ENCODE results near the gene NKPD1.

Gene NKPD1

DNA sequence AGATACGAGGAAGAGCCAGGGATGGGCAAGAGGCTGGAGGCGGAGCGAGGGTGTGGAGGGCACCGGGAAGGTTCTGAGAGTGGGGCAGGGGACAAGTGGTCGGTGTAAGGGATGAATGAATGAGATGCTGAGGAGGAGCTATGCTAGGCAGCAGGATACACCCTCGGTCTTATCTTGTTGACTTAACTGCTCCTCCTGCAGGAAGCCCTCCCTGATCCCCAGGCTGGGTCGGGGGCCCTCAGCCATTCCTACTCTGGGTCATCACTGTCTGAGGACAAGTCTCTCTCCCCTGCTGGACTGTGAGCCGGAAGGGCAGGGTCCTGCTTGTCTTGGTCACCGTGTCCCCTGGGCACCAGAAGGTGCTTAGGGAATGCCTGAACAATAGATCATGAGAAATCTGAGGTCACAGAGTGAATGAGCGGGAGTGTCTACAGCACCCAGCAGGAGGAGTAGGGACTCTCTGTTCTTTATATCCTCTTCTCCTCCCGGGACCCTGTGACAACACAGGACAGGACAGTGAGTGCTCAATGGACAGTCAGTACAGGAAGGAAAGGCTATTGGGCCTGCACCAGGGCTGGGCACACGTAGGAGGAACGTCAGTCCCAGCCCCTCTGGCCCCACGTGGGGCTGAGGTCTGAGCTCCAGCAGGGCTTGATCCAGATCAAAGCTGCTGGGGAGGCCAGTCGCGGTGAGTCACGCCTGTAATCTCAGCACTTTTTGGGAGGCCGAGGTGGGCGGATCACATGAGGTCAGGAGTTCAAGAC, 6.5 kb downstream of the NKPD1 start:
- no peak for DNase-seq

DNA sequence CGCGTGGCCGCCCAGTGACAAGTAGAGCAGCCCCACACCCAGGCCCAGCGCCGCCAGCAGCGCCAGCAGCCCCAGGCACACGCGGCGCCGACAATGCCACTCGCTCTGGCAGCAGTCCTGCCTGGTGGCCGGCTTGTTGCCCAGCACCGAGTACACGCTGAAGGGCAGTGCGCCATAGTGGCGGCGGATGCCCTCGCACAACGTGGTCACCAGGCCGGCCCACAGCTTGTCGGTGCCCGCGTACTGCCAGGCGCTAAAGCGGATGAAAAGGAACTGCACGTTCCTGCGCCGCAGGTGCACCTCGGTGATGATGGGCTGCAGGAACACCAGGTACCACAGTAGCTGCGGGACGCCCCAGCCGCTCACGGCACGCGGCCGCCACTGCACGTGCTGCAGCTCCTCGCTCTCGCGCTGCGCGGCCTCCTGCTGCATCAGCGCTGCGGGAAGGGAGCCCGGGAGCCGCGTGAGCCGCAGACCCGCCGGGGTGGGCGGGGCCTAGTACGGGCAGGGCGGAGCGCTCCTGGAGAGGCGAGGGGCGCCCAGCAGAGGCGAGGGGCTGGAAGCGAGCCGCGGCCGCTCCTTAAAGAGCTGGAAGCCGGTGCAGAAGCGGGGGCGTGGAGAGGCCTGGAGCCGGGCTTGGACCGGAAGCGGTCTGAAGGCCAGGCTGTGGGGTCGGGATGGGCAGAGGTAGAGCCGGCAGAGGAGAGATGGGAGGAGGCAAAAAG, 7.3 kb downstream of the NKPD1 start:
- DNase-seq = no peak

DNA sequence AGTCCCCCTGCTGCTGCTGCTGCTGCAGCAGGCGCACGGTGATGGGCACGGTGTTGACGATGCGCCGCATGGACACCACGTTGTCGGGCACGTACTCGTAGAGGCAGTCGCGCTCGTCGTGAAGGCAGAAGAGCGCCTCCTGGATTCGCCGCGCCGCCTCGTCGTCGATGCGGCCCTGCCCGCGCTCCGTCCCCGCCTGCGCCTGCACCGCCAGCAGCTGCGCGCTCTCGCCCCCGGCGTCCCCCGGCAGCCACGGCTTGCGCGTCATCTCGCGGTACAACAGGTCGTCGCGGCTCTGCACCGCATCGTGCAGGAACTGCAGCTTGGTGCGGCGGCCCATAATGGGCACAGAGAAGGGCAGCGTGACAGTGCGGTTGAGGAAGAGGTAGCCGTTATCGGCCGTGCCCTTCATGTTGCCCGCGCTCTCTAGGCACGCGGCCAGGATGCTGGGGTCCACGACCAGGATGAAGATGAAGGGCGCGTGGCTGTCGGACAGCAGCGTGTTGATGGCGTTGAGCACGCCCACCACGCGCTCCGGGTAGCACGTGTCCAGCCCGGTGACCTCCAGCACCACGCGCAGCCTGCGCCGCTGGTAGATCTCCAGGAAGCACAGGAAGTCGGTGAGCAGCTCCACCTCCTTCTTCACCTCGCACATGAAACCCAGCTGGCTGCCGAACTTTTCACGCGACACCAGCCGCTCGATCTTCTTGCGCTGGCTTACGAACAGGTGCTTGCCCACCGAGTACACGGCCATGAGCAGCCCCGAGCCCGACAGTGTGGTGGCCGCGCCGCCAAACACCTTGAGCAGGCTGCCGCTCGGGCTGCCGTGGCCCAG, 8.1 kb downstream of the NKPD1 start:
- DNase-seq = no peak

DNA sequence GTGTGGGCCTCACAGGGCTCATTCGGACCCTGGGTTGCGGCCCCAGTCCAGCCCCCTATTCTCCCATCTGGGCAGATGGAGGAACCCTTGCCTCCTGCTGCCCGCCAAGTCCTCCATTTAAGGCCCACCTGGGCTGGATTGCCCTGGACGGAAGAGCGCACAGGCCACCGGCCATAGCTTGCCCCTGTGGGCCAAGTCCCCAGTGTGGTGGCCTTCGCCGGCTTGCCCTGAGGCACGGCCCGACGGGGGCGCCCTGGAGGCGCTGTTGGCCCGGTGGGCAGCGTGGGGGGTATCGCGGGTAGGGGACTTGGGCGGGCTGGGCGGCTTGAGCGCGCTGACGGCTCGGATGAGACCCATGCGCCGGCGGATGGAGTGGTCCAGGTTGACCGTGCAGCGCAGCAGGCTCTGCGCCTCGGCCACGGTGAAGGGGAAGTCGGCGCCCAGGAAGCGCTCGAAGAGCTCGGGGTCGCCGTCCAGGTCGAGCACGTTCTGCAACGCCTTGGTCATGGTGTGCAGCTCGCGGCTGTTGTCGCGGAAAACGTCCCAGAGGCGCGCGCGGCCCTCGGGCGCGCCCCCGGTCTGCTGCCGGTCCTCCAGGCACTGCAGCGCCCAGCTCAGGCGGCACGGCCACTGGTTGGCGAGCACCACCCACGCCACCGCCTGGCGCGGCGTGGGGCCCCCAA, 8.8 kb downstream of the NKPD1 start:
- no peak for DNase-seq

DNA sequence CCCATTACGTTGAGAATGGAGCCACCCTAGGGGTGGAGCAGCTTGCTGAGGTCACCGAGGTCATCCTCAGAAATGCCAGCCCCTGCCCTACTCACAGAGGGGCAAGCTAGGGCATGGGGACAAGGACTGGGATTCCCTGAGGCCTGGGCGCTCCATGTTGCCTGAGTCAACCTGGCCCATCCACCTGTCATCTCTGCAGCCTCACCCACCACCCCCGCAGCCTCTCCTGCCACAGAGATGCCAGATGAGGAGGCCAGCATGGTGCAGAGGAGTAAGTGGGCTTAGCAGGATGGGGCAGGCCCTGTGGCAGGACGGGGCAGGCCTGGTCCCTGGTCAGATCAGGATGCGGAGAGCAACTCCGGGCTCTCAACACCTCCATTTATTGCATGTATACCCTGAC, 9.5 kb downstream of the NKPD1 start:
- DNase-seq = no peak

DNA sequence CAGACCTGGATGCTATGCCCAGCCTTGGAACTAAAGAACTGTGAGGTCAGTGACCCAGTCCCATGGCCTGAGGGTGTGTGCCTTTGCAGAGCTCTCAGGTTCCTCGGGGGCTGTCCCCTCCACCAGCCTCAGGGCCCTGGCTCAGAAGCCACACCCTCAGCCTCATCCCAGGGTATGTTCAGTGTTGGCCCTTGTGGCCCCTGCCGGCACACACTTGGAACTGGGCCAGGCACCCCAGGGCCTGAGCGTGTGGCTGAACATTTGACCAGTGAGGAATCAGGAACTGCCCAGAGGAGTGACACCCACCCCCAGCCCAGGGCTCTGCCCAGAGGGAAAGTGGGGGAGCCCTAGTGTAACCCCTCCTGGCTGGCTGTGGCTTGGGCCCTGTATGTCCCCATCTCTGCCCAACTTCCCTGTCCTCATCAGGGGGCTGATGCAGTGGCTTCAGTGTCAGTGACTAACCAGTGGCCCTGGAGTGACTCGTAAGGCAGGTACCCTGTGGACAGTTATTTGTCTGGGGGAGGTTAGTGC, 10.0 kb downstream of the NKPD1 start:
- DNase-seq = no peak

DNA sequence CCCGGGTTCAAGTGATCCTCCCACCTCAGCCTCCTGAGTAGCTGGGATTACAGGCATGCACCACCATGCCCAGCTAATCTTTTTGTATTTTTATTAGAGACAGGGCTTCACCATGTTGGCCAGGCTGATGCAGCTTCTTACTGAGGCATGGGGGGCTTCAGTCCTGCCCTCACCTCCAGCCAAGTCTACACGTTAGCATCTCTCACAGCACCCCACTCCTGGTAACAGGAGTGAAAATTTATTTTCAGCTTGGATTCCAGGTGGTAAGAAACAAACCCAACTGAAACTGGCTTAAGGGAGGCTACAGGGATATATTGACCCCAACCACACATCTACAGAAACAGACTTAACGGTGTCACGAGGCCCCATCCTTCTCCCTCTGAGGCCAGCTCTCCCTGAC, 10.6 kb downstream of the NKPD1 start:
- DNase-seq = no peak

DNA sequence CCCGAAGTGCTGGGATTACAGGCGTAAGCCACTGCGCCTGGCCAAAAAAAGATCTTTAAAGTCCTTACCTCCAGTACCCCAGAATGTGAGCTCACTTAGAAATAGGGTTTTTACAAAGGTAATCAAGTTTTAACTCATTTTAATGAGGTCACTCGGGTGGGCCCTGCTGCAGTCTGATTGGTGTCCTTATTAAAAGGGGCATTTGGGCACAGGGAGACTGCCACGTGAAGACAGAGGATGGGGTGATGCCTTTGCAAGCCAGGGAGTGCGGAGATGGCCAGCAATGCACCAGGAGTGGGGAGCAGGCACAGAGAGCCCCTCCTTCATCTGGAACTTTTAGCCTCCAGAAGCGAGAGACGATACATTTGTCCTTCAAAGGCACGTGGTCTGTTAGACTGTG, 11.7 kb downstream of the NKPD1 start:
- no peak for DNase-seq

DNA sequence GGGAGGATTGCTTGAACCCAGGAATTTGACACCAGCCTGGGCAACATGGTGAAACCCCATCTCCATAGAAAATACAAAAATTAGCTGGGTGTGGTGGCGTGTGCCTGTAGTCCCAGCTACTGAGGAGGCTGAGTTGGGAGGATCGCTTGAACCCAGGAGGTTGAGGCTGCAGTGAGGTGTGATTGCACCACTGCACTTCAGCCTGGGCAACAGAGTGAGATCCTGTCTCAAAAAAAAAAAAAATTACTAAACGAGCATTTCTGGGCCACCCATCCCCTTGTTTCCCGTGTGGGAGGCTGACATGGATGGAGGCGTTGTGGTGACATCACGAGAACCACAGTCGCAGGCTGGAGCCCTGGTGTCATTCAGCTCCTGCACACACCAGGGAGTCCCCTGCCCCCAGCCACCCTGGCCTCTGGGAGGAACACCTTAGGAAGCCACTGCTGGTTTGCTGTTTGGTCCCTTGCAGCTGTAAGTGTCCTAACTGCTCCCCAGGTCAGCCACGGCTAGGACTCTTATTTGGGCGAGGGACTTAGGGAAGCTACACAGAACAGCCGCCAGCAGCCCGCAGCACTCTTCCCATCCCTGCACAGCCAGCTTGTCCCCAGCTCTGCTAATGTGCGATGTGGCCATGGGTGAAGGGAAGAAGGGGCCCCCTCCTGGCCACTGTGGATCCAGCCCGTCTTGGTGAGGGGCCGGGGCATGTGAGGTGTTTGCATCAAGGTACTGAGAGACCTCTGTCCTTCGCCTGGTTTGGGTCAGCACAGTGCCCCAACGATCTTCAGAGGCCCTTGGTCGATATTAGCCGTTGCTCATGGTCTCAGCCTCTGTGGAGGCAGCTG, 12.7 kb downstream of the NKPD1 start:
- DNase-seq = no peak

DNA sequence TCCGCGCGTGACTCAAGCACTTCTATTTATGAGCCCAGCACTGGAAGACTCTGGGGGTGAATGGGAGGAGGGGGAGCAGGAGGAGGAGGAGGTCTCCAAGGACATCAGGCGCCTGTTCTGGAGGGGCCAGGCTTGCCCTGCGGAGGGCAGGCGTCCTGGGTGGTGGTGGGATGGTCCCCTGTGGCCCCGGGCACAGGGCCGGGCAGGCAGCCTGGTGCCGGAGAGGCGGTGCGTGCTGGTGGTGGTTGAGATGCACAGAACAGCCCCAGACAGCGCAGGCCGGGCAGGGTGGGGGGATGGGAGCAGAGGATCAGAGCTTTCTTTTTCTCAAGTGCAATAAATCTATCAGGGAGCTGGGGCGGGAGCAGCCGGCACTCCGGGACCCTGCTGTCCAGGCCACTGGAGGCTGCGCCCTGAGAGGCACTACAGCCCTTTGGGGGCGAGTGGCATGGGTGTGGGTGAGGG, 14.0 kb downstream of the NKPD1 start:
- no peak for DNase-seq

DNA sequence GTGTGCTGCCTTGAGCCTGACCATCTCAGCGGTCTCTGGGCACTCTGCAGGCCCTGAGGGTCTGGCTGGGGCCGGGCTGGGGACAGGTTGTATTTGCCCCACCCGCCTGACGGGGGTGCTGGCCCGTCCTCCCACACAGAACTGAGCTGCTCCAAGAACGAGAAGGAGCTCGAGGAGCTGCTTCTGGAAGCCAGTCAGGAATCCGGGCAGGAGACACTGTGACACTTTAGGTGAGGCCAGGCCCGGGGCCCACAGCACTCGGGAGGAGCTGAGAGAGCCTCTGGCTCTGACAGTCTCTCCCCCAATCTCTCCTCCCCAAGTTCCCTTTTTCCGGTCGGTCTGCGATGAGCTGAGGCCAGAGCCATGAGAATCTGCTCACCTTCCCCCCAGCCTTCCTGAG, 14.5 kb downstream of the NKPD1 start:
- DNase-seq = no peak

DNA sequence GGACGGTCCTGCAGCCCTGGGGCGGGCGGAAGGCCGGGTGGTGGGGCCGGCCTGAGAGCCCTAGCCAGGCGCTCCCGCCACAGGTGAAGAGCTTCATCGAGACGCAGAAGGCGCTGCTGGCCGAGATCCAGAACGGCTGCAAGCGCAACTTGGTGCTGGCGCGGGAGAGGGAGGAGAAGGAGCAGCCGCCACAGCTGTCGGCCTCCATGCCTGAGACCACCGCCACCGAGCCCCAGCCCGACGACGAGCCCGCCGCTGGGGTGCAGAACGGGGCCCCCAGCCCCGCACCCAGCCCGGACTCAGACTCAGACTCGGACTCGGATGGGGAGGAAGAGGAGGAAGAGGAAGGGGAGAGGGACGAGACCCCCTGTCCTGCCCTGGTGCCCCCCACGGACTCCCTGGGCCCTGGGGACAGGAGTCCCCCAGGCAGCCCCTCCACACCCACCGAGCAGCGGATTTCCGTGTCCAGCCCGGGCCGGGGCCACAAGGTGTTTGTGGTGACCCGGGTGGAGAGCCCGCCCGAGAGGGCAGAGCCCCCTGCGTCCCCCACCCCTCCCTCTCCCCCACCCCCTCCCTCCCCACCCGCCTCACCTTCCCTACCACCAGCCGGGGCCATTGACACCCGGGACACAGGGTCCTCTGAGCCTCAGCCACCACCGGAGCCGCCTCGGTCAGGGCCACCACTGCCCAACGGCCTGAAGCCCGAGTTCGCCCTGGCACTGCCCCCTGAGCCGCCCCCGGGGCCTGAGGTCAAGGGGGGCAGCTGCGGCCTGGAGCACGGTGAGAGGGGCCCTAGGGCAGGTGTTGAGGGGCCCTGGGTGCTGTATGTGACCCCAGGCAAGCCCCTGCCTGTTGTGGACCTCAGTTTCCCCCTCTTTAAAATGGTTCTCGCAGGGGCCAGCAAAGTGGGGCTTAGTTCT, 15.3 kb downstream of the NKPD1 start:
- DNase-seq = no peak

DNA sequence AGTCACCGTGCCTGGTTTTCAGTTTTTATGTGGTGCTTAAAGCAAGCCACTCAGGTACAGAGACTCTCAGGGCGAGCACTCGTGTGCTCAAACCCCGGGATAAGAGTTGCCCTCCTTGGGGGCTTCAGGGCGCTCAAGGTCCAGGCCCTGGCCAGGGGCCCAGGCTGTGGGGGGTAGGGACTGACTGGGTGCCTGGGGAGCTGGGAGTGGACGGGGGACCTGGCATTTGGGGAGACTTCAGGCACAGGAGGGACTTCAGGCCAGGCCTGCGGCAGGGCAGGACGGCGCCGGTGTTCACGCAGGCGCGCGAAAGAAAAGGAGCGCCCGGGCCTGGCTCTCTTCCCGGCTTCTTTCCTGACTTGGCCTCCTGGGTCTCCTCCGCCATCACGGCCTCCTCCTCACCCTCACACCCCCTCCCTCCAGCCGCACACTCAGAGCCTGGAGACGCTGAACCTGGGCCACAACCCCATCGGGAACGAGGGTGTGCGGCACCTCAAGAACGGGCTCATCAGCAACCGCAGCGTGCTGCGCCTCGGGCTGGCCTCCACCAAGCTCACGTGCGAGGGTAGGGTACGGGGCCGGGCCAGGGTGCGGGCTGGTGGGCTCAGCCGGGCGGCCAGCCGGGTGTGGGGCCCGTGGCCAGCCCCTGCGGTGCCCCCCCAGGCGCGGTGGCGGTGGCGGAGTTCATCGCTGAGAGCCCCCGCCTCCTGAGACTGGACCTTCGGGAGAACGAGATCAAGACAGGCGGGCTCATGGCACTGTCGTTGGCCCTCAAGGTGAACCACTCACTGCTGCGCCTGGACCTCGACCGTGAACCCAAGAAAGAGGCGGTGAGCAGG, 16.1 kb downstream of the NKPD1 start:
- no peak for DNase-seq

DNA sequence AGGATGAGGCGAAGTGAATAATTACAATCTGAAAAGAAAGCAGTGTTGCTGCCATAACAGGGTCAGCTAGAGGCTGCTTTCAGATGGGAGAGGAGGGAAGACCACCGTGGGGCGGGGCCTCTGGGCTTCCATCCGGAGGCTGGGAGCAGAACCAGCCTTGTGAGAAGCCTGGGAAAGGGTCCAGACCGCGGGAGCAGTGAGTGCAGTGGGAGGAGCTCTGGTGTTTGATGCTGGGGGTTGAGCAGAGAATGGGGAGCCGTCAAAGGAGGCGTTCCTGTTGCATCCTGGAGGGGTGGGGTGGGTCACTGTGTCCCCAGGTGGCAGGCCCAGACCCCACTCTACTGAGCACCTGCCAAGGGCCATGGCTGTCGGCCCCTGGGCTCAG, 18.1 kb downstream of the NKPD1 start:
- DNase-seq = no peak

DNA sequence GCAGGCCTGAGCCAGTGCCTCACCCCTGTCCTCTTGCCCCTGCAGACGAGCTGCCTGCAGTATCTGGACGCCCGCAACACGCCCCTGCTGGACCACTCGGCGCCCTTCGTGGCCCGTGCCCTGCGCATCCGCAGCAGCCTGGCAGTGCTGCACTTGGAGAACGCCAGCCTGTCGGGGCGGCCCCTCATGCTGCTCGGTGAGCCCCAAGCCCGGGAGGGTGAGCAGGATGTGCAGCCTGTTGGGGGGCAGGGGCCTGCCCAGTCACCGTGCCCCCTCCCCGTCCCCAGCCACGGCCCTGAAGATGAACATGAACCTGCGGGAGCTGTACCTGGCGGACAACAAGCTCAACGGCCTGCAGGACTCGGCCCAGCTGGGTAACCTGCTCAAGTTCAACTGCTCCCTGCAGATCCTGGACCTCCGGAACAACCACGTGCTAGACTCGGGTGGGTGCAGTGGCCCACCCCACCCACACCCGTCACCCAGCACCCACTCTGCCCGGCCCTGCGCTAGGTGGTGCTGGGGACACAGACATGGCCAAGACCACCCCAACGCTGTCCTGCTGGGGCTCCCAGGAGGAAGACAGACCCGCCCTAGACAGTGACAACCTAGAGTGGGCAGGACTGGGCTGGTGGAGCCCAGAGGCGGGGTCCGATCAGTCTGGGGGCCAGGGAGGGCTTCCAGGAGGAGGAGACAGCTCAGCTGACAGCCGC, 18.6 kb downstream of the NKPD1 start:
- DNase-seq = no peak

DNA sequence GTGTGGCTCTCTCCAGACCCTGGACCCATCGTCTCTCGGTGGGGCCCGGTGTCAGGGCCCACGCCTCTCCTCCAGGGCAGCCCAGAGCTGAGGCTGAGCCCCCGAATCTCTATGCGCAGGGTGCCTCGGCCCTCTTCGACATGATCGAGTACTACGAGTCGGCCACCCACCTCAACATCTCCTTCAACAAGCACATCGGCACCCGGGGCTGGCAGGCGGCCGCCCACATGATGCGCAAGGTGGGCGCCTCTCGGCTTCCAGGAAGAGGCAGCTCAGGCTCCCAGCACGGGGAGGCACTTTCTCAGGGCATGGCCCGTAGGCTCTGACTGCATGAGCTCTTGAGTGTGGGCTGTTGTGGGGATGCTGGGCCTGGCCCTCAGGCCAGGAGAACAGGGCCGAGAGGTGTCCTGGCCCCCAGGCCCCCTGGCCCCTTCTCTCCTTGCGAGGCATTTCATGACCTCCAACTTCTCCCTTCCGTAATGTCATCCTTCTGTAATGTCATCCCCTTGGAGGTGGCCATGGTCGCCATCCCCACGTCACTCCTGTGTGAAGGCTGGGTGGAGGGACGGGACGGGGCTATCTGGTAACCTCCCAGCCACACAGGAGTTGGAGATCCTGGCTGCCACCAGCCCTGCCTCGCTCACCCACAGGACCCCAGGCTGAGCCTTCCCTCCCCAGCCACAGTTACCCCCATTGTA, 19.4 kb downstream of the NKPD1 start:
- DNase-seq = no peak

DNA sequence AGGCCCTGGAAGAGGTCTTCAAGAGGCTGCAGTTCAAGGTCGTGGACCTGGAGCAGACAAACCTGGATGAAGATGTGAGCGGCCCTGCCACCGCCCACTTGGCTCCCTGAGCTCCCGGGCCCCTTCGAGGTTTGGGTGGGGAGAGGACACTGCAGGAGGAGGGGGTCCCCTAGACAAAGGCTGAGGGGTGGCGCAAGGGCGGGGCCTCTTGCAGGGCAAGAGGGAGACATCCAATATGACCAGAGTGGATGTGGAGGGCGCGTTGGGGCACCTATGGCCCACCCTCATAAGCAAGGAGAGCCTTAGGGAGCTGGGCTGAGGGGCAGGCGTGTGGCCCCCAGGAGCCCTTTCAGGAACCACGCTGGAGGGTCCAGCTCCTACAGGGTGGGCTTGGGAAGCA, 20.2 kb downstream of the NKPD1 start:
- no peak for DNase-seq

DNA sequence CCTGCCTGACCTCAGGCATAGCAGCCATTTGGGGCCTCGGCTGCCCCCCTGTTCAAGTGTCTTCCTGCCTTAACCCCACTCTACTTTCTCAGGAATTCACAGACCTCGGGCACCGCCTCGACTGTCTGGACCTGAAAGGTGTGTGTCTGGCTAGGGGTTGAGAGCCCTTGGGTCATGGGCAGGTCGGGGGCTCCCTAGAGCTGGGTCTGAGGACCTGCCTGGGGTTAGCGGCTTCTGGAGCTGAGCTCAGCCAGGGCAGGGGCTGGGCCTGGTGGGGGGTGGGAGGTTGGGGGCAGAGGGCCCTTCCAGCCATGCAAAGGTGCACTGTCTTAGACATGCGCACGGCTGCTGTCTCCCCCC, 20.7 kb downstream of the NKPD1 start:
- DNase-seq = no peak

All from DMS 273 treated with DMSO at 0.1 percent for 48 hours (cell line).